Activated T-helper 2 cell treated with anti-CD3 and anti-CD28 coated beads, Interferon-gamma antibody, Interleukin-2, Interleukin-4, amounts not matched to agents 10 μg/mL and 5 μg/mL and 100 μg/mL, durations not matched to agents 14 hours and 24 hours and 36 hours (primary cell): ENCODE data around the gene ENKD1. TPM values are rescaled to one million over a fixed set of nuclear protein-coding genes. Genes with fewer than 3 reads are reported as not detected.

Experiments used
- DNase-seq: peaks from one replicate; pipeline ENCODE4 v3.0.0; 2021; ENCODE audit warnings: low spot score
- H3K27ac Mint-ChIP-seq: one replicate; pipeline ENCODE4 v1.8.0; 2021; ENCODE audit warnings: mixed read lengths
- H3K27me3 Mint-ChIP-seq: one replicate; pipeline ENCODE4 v1.8.0; 2021; ENCODE audit warnings: low read depth, mixed read lengths
- H3K36me3 Mint-ChIP-seq: one replicate; pipeline ENCODE4 v1.8.0; 2021; ENCODE audit warnings: low read depth, mixed read lengths
- H3K4me1 Mint-ChIP-seq: one replicate; pipeline ENCODE4 v1.8.0; 2021; ENCODE audit warnings: low read depth, mixed read lengths
- H3K4me3 Mint-ChIP-seq: one replicate; pipeline ENCODE4 v1.8.0; 2021; ENCODE audit warnings: low read depth, mild to moderate bottlenecking, moderate library complexity, mixed read lengths
- H3K9me3 Mint-ChIP-seq: one replicate; pipeline ENCODE4 v1.8.0; 2021; ENCODE audit warnings: mixed read lengths
- intact Hi-C: fragments of 100-400 bp; cut with micrococcal nuclease; formaldehyde crosslinking; loops from one replicate; pipeline ENCODE4 v1.15.1; 2023
- total RNA-seq: library from RNA; stranded (reverse); gene quantifications from 2 replicates; pipeline ENCODE4 v1.2.3, GENCODE V29; 2022

ENKD1 gene
- total RNA-seq, 1 donor from 2014 or later = 8.1 TPM

DNA sequence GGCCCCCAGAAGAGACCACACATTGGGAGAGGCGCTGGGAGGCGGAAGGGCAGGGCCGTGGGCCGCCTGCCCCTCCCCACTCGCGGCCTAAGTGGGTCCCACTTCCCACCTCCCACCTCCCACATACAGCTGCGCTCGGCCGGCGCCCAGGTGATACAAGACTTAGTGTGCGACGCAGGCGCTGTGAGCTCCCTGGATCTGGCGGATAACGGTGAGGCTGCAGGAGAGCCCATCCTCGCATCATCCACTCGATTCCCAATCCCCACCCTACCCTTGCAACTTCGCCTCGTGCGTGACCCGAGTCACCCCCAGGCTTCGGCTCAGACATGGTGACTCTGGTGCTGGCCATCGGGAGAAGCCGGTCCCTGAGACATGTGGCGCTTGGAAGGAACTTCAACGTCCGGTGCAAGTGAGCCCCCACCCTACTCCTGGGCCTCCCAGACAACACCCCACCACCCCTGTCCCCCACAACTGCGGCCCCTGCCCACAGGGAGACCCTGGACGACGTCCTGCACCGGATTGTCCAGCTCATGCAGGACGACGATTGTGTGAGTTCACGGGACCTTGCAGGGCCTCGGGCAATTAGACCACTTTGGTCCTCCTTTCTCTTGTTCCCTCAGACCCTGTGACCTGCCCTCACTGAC, 17.7 kb downstream of the ENKD1 start:
- Mint-ChIP-seq H3K4me1 (peaks cover 7% of the 10 kb centered on the region), H3K27ac (no peak overlapping the region), H3K27me3 (no peaks in the 10 kb centered on the region), H3K36me3 (peaks cover 54% of the 10 kb centered on the region), H3K9me3 (no peaks in the 10 kb centered on the region), H3K4me3 (no peak overlapping the region)
- DNase-seq = no peak
- intact Hi-C loops = no loop called here

DNA sequence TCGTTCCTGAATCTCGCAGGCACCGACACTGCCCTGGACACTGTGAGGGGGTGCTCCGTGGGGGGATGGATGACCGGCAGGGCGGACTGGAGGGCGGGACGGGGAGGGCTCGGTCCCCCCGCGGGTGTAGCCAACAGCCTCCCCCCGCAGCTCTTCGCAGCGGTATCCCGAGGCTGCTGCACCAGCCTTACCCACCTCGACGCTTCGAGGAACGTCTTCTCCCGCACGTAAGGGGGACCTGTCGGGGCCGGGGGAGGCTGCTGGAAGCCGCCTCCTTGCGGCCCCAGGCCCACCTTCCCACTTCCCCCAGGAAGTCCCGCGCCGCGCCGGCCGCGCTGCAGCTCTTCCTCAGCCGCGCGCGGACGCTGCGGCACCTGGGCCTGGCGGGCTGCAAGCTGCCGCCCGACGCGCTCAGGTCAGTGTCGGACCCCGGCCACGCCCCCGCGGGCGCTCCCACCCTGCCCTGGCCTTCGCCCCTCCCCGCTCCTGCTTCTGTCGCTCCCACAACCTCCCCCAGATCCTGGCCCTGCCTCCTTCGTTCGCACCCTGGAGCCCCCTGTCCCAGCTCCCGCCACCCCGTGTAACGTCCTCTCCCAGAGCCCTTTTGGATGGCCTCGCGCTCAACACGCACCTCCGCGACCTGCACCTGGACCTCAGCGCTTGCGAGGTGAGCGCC, 18.3 kb downstream of the ENKD1 start:
- H3K36me3 Mint-ChIP-seq = peaks cover 51% of the 10 kb centered on the region
- no peak overlapping the region for H3K27ac Mint-ChIP-seq
- DNase-seq = no peak
- no peaks in the 10 kb centered on the region for H3K9me3 Mint-ChIP-seq
- H3K4me1 Mint-ChIP-seq = peaks cover 7% of the 10 kb centered on the region
- H3K4me3 Mint-ChIP-seq = peak overlapping the region; percentile 13
- intact Hi-C loops = no loop called here
- no peaks in the 10 kb centered on the region for H3K27me3 Mint-ChIP-seq

DNA sequence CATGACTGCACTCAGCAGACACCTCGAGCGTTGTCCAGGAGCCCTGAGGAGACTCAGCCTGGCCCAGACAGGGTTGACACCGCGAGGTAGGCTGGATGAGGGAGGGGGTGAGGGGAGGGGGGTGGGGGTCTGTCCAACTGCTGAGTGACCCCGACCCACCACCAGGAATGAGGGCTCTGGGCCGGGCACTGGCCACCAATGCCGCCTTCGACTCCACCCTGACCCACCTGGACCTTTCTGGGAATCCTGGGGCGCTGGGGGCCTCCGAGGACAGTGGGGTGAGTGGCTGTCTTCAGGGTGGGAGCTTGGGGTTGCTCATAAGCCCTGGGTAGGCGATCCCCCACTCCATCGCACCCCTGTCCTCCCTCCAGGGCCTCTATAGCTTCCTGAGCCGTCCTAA, 18.9 kb downstream of the ENKD1 start:
- H3K27me3 Mint-ChIP-seq = no peaks in the 10 kb centered on the region
- no peak overlapping the region for H3K27ac Mint-ChIP-seq
- intact Hi-C loops = no loop called here
- no peak overlapping the region for H3K4me3 Mint-ChIP-seq
- peaks cover 51% of the 10 kb centered on the region for H3K36me3 Mint-ChIP-seq
- peaks cover 7% of the 10 kb centered on the region for H3K4me1 Mint-ChIP-seq
- no peak for DNase-seq
- H3K9me3 Mint-ChIP-seq = no peaks in the 10 kb centered on the region

- no peak overlapping the region for H3K27ac Mint-ChIP-seq
- no peak for DNase-seq
- H3K4me1 Mint-ChIP-seq = peaks cover 7% of the 10 kb centered on the region
- no peaks in the 10 kb centered on the region for H3K9me3 Mint-ChIP-seq
- H3K27me3 Mint-ChIP-seq = no peaks in the 10 kb centered on the region
- no peak overlapping the region for H3K4me3 Mint-ChIP-seq
- H3K36me3 Mint-ChIP-seq = peaks cover 49% of the 10 kb centered on the region
- intact Hi-C loops = no loop called here
Observed at GRCh38 chr16:67647111-67647651, 19.4 kb downstream of the ENKD1 start.

DNA sequence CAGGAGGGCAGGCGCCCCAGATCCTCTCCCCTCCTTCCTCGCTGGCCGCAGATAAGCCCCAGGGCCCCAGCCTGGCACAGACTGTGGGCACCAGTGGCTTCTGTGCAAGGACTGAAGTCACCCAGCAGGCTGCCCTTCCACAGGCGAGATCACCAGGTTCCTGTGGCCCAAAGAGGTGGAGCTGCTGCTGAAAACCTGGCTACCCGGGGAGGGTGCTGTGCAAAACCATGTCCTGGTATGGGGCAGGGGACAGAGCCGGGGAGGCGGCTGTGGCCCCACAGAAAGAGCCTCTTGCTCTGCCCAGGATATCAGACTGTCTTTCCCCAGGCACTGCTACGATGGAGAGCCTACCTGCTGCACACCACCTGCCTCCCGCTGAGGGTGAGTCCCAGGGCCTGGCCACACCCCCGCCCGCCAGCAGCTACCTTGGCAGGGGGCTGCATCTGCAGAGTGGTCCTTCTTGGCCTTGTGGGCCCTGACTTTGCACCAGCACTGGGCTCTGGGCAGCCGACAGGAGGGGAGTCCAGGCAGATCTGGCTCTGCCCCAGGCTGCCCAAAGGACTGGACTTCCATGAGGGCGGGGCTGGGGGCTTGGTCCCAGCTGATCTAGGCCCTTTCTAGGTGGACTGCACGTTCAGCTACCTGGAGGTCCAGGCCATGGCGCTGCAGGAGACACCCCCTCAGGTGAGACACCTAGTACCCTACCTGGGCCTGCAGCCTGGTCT, 21.0 kb downstream of the ENKD1 start:
- no peak for DNase-seq
- peaks cover 6% of the 10 kb centered on the region for H3K4me1 Mint-ChIP-seq
- H3K4me3 Mint-ChIP-seq = peak overlapping the region; percentile 89
- H3K36me3 Mint-ChIP-seq = peaks cover 35% of the 10 kb centered on the region
- H3K9me3 Mint-ChIP-seq = no peaks in the 10 kb centered on the region
- H3K27ac Mint-ChIP-seq = peak overlapping the region; percentile 89
- intact Hi-C loops = loop anchor here (1.0 to 2.0 kb wide), 3 partner anchors 15 to 98 kb away; partner anchors contain the start of genes ACD, CTCF and PARD6A
- no peaks in the 10 kb centered on the region for H3K27me3 Mint-ChIP-seq

- Mint-ChIP-seq H3K27me3 (no peaks in the 10 kb centered on the region), H3K27ac (no peak overlapping the region), H3K4me3 (peak overlapping the region; percentile 71), H3K9me3 (no peaks in the 10 kb centered on the region), H3K4me1 (peaks cover 6% of the 10 kb centered on the region), H3K36me3 (peaks cover 28% of the 10 kb centered on the region)
- no peak for DNase-seq
- intact Hi-C loops = loop anchor here (1.0 to 5.0 kb wide), 4 partner anchors 17 to 123 kb away; partner anchors contain the start of genes ACD, CTCF and PARD6A
Observed at GRCh38 chr16:67644038-67644437, 22.5 kb downstream of the ENKD1 start.

DNA sequence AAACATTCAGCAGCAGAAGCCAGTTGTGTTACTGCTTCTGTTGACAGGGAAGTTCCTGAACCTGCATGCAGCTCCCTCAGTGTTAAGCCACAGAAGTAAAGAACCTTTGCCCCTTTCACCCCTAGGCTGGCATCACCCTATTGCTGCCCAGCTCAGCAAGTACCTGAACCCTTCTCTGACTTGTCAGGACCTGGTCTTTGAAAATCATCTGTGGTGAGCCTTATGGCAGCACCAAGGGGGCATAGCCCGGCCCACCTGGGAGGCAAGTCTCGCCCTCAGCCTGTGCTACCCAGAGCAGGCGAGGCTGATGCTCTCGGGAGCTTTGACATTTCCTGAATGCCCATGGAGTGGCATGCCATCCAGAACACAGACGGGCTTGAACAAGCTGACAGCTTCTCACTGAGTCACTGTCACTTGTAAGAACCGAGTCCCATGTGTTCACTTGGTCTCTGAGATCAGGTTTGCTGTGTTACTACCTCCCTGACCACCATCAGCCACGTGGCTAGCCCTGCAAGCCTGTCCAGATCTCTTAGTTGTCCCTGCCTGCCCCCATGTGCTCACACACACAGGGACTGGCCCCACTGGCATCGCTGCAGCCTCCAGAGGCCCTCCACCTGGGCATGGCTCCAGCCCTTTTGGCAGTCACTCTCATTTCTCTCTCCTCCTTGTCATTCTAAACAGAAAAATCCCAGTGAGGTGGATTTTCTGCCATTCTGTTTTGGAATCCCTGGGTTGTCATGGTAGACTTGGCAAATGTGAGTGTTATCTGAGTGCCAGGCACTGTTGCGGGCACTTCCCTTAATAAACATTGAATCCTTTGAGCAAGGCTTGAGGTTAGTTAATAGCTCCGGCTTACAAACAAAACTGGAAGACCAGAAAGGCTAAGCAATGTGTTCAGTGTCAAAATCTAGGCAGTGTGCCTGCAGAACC, 24.5 kb downstream of the ENKD1 start:
- H3K27me3 Mint-ChIP-seq = no peaks in the 10 kb centered on the region
- H3K9me3 Mint-ChIP-seq = no peaks in the 10 kb centered on the region
- no peak overlapping the region for H3K27ac Mint-ChIP-seq
- H3K4me1 Mint-ChIP-seq = peaks cover 6% of the 10 kb centered on the region
- no peak overlapping the region for H3K4me3 Mint-ChIP-seq
- intact Hi-C loops = loop anchor here (5.0 kb wide), 1 partner anchor 40 kb away; no protein-coding TSS in a partner anchor
- DNase-seq = no peak
- H3K36me3 Mint-ChIP-seq = peaks cover 31% of the 10 kb centered on the region

- Mint-ChIP-seq H3K4me1 (no peaks in the 10 kb centered on the region), H3K27ac (no peak overlapping the region), H3K27me3 (no peaks in the 10 kb centered on the region), H3K9me3 (no peaks in the 10 kb centered on the region), H3K4me3 (no peak overlapping the region), H3K36me3 (peaks cover 40% of the 10 kb centered on the region)
- intact Hi-C loops = no loop called here
- no peak for DNase-seq
Observed at GRCh38 chr16:67637625-67638024, 28.9 kb downstream of the ENKD1 start.

GRCh38 chr16:67636713-67637112, 29.8 kb downstream of the ENKD1 start:
- Mint-ChIP-seq H3K9me3 (no peaks in the 10 kb centered on the region), H3K27ac (no peak overlapping the region), H3K27me3 (no peaks in the 10 kb centered on the region), H3K36me3 (peaks cover 48% of the 10 kb centered on the region), H3K4me1 (no peaks in the 10 kb centered on the region), H3K4me3 (no peak overlapping the region)
- DNase-seq = no peak
- intact Hi-C loops = no loop called here

DNA sequence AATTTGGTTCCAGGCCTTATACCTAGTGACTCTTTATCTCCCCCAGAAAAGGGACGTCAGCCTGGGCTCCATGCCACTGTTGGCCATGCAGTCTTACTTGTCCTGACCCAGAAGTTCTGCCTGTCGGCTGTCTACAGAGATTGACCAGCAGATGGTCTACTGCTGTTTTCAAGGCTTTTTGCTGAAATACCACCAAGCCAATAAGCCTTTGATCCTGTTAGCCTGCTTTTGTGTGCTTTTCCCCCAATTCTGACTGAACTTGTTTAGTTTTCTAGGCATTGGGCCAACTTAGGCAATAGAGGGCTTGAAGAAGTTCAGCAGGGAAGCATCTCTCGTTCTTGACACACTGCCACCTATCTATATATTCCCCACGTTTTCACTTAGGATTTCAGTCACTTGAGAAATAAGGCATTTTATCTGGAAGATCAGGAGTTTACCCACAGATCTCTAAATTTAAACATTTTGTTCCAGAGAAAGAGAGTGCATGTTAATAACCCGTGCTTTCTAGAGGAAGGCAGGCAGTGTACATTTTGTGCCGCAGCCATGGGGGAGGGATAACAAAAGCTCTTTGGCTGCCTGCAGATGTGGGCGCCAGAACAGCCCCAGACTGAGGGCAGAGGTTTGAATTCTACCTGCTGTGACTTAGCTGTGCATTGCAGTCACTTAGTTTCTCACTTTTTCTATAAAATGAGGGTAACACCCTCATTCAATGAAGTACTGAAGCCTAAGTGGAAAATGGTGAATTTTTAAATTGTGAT, 34.0 kb downstream of the ENKD1 start:
- no peak overlapping the region for H3K4me3 Mint-ChIP-seq
- intact Hi-C loops = no loop called here
- H3K27me3 Mint-ChIP-seq = no peaks in the 10 kb centered on the region
- H3K27ac Mint-ChIP-seq = no peak overlapping the region
- H3K36me3 Mint-ChIP-seq = peaks cover 55% of the 10 kb centered on the region
- H3K9me3 Mint-ChIP-seq = no peaks in the 10 kb centered on the region
- DNase-seq = no peak
- H3K4me1 Mint-ChIP-seq = no peaks in the 10 kb centered on the region

GRCh38 chr16:67628216-67628615, 38.3 kb downstream of the ENKD1 start:
- Mint-ChIP-seq H3K9me3 (no peaks in the 10 kb centered on the region), H3K27ac (no peak overlapping the region), H3K4me1 (no peaks in the 10 kb centered on the region), H3K4me3 (no peak overlapping the region), H3K36me3 (peaks cover 63% of the 10 kb centered on the region), H3K27me3 (no peaks in the 10 kb centered on the region)
- intact Hi-C loops = no loop called here
- no peak for DNase-seq
